AG04449 (cell line): ENCODE data around the gene ADPRH.

ENCODE experiments used
- CTCF ChIA-PET: fragments of 350-600 bp; formaldehyde crosslinking; extraction: SDS; loops from one replicate; lab custom pipeline; 2021; ENCODE audit warnings: antibody characterized with exemption; lab: Yijun Ruan, JAX
- POLR2A ChIA-PET: fragments of 400-600, 350-600 bp; formaldehyde crosslinking; extraction: SDS; loops from one replicate; lab custom pipeline; 2020; ENCODE audit warnings: antibody characterized with exemption, inconsistent platforms; lab: Yijun Ruan, JAX
- DNase-seq: peaks from one replicate; pipeline ENCODE4 v3.0.0-alpha.2; 2010; ENCODE audit warnings: low read depth, low spot score
- H3K4me3 ChIP-seq: 2 replicates; pipeline ENCODE4 v1.5.1; 2011; ENCODE audit warnings: low read depth, mild to moderate bottlenecking, control low read depth, low read length
- TF ChIP-seq, protein P1 (sequence below): IDR thresholded peaks from one replicate; pipeline ENCODE4 v1.5.1; 2011; ENCODE audit warnings: mild to moderate bottlenecking, moderate library complexity, low read length, control low read depth, inconsistent platforms; ENCODE audit not compliant: insufficient read depth; ENCODE audit errors: missing control alignments

Gene ADPRH

DNA sequence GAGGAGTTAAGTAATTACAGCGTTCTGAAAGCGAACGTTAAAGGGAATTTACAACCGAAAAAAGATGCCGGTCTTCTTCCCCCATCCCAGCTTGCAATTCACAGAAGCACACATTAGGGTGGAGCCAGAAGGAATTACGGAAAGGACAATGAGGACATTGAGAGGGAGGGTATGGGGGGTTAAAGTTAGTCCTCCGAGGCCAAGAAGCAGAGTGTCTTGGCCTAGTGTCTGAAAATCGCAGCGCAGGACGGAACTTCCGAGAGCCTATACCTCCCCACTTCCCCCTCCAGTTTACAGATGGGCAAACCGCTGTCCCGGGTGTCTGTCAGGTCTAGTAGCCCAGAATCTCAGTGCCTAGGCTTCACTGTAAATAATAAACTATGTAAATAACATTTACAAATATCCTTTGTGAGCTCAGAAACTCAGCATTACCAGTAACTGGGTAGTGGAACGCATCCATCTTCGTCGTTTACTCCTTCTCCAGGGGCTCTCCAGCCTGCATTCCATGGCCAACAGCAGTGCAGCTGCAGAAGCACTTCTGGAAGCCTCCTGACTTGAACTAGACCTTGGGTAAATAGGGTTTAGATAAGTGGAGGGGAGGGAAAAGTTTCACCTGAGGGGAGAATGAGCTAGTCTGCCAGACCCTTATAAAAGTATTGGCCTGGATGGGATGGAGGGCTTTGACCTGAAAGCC, 922 bp downstream of the ADPRH start:
- DNase-seq = no peak
- ChIA-PET POLR2A (interaction anchor here (0.7 to 0.9 kb wide), 2 partner anchors 15 to 25 kb away, joined by 3 to 4 read pairs; no protein-coding TSS in a partner anchor), CTCF (interaction anchor here (1.0 kb wide), 1 partner anchor 101 kb away, joined by 5 read pairs; no protein-coding TSS in a partner anchor)
- TF ChIP-seq, protein P1, sequence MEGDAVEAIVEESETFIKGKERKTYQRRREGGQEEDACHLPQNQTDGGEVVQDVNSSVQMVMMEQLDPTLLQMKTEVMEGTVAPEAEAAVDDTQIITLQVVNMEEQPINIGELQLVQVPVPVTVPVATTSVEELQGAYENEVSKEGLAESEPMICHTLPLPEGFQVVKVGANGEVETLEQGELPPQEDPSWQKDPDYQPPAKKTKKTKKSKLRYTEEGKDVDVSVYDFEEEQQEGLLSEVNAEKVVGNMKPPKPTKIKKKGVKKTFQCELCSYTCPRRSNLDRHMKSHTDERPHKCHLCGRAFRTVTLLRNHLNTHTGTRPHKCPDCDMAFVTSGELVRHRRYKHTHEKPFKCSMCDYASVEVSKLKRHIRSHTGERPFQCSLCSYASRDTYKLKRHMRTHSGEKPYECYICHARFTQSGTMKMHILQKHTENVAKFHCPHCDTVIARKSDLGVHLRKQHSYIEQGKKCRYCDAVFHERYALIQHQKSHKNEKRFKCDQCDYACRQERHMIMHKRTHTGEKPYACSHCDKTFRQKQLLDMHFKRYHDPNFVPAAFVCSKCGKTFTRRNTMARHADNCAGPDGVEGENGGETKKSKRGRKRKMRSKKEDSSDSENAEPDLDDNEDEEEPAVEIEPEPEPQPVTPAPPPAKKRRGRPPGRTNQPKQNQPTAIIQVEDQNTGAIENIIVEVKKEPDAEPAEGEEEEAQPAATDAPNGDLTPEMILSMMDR = no peak
- peak overlapping the region; percentile 59 for H3K4me3 ChIP-seq

GRCh38 chr3:119582178-119582577, 2.9 kb downstream of the ADPRH start:
- TF ChIP-seq, protein P1 = no peak
- ChIA-PET POLR2A (no interaction called here), CTCF (no interaction called here)
- DNase-seq = no peak
- no peak overlapping the region for H3K4me3 ChIP-seq

GRCh38 chr3:119585208-119585607, 5.9 kb downstream of the ADPRH start:
- CTCF ChIA-PET = interaction anchor here (0.9 kb wide), 1 partner anchor 11 kb away, joined by 3 read pairs; no protein-coding TSS in a partner anchor
- TF ChIP-seq, protein P1 = no peak
- POLR2A ChIA-PET = no interaction called here
- DNase-seq = no peak
- H3K4me3 ChIP-seq = no peak overlapping the region

- ChIA-PET CTCF (interaction anchor here (0.9 kb wide), 1 partner anchor 10 kb away, joined by 3 read pairs; no protein-coding TSS in a partner anchor), POLR2A (no interaction called here)
- DNase-seq = no peak
Observed at GRCh38 chr3:119585856-119586570, 6.7 kb downstream of the ADPRH start.

GRCh38 chr3:119586733-119587172, 7.5 kb downstream of the ADPRH start:
- no peak for DNase-seq
- POLR2A ChIA-PET = no interaction called here
- CTCF ChIA-PET = no interaction called here
- TF ChIP-seq, protein P1 = no peak
- H3K4me3 ChIP-seq = no peak overlapping the region

More at GRCh38 chr3:119585856-119586570, 6.7 kb downstream of the ADPRH start:
- no peak overlapping the region for H3K4me3 ChIP-seq
- TF ChIP-seq, protein P1 = no peak

DNA sequence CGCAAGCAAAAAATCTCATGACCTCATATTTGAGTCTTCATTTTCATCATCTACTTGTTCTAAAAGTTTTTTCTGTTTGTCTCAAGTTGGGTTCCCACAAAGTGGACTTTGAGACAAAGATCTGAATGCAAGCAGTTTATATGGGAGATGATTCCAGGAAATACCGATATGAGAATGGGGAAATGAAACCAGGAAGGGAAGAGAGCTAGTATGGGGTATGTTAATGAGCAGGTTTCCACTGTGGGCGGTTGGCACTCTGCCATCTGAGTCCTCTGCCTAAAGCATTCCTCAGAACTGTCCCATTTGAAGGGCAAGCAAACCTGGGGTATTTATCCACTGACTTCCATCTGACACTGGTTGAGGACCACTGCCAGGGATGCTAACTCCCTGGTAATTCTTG, 8.8 kb downstream of the ADPRH start:
- POLR2A ChIA-PET = interaction anchor here (0.7 kb wide), 1 partner anchor 69 kb away, joined by 4 read pairs; no protein-coding TSS in a partner anchor
- CTCF ChIA-PET = interaction anchor here (1.2 to 1.3 kb wide), 2 partner anchors 15 to 70 kb away, joined by 3 to 4 read pairs; no protein-coding TSS in a partner anchor
- DNase-seq = no peak
- no peak overlapping the region for H3K4me3 ChIP-seq
- TF ChIP-seq, protein P1 = no peak
